ENCODE measurements around the gene ASB2. TPM values are rescaled to one million over a fixed set of nuclear protein-coding genes. Genes with fewer than 3 reads are reported as not detected.
A peak's percentile ranks its signal among the peaks of the same experiment; 100 is the strongest.

The ASB2 gene
- total RNA-seq, 1 experiment from 2014 or later, result not detected

DNA sequence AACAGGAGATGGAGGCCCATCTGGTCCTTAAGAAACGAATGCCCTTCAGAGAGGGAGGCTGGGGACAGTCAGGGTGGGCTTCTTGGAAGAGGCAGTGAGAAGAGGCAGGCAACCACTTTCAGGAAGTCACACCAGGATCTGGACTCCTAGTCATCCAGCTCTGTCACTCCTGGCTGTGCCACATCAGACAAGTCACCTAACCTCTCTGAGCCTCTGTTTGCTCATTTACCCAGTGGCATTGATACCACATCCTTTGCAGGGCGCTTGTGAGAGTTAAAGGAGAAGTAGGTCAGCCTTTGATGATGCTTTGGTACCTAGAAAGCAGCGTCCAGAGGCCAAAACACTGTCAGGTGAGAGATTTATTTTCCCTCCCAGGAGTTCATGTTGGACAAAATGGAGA is 31.9 kb upstream of the ASB2 start:
- no peak overlapping the region for H3K27ac ChIP-seq
- no peaks in the 10 kb centered on the region; the same call in 1 of the 2 replicates for H3K4me1 ChIP-seq (replicated peaks; ENCODE audit: insufficient read depth)
- H3K27me3 ChIP-seq (ENCODE audit: insufficient read depth, low read depth), result no peaks in the 10 kb centered on the region
- no peak overlapping the region for H3K4me3 ChIP-seq
- TF ChIP-seq EZH2 (IDR thresholded peaks at IDR 0.05; ENCODE audit: low read depth) (no peak), CTCF (conservative IDR thresholded peaks at IDR 0.05) (no peak)
- CTCF ChIA-PET, result no interaction called here
- no peak overlapping the region for H2AFZ ChIP-seq
- no peaks in the 10 kb centered on the region for H3K9me3 ChIP-seq (ENCODE audit: insufficient read depth, low read depth)
- DNase-seq, result no peak
- intact Hi-C loops (cut with micrococcal nuclease; ENCODE audit: unreplicated experiment), result no loop called here
- BruUV-seq (replicated peaks), result no TSS peak
- H3K4me2 ChIP-seq, result no peak overlapping the region
- POLR2A ChIA-PET (ENCODE audit: unreplicated experiment), result no interaction called here
- no peaks in the 10 kb centered on the region for H3K36me3 ChIP-seq (ENCODE audit: low read depth)
- H3K9me2 ChIP-seq (ENCODE audit: insufficient read depth), result no peaks in the 10 kb centered on the region
- H4K20me1 ChIP-seq (ENCODE audit: insufficient read depth), result no peaks in the 10 kb centered on the region
- no peaks in the 10 kb centered on the region for H3F3A ChIP-seq (ENCODE audit: insufficient read depth, low read depth)
- no peaks in the 10 kb centered on the region for H3K79me2 ChIP-seq (ENCODE audit: low read depth)

GRCh38 chr14:94005324-94006073 is 29.1 kb upstream of the ASB2 start:
- peak; percentile 49; the same call in 1 of the 2 replicates for TF ChIP-seq CTCF (conservative IDR thresholded peaks at IDR 0.05)
- no peak for TF ChIP-seq EZH2 (IDR thresholded peaks at IDR 0.05; ENCODE audit: low read depth)
- H3K36me3 ChIP-seq (ENCODE audit: low read depth), result no peaks in the 10 kb centered on the region
- no peaks in the 10 kb centered on the region for H3F3A ChIP-seq (ENCODE audit: insufficient read depth, low read depth)
- no peak overlapping the region for H3K4me3 ChIP-seq
- H3K4me1 ChIP-seq (replicated peaks; ENCODE audit: insufficient read depth), result no peaks in the 10 kb centered on the region; the same call in 1 of the 2 replicates
- intact Hi-C loops (cut with micrococcal nuclease; ENCODE audit: unreplicated experiment), result no loop called here
- no peak overlapping the region for H3K4me2 ChIP-seq
- H3K9me2 ChIP-seq (ENCODE audit: insufficient read depth), result no peaks in the 10 kb centered on the region
- no peaks in the 10 kb centered on the region for H3K9me3 ChIP-seq (ENCODE audit: insufficient read depth, low read depth)
- no peak overlapping the region for H2AFZ ChIP-seq
- BruUV-seq (replicated peaks), result no TSS peak
- no peaks in the 10 kb centered on the region for H3K27me3 ChIP-seq (ENCODE audit: insufficient read depth, low read depth)
- CTCF ChIA-PET, result no interaction called here
- no peak overlapping the region for H3K27ac ChIP-seq
- POLR2A ChIA-PET (ENCODE audit: unreplicated experiment), result no interaction called here
- H3K79me2 ChIP-seq (ENCODE audit: low read depth), result no peaks in the 10 kb centered on the region
- DNase-seq, result no peak
- no peaks in the 10 kb centered on the region for H4K20me1 ChIP-seq (ENCODE audit: insufficient read depth)

DNA sequence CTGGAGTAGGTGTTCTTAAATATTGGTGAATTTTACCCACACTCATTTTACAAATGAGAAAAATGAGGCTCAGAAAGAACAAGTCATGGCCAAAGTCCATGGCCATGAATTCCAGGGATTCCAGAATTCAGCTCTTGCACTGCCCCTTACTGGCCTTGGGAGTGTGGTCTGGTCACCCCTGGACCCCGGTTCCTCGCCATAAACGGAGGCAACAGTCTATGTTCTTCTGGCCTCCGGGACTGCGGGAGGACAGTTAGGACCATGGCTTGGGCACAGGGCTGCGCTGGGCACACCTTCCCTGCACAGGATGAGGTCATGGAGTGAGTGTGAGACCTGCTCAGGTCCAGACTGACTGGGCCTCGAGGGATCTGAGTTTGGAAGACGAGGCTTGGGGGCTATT is 27.6 kb upstream of the ASB2 start:
- no peaks in the 10 kb centered on the region for H3K4me1 ChIP-seq (replicated peaks; ENCODE audit: insufficient read depth)
- no peak overlapping the region for H3K4me2 ChIP-seq
- DNase-seq, result no peak
- ChIA-PET CTCF (no interaction called here), POLR2A (ENCODE audit: unreplicated experiment) (no interaction called here)
- H3K27ac ChIP-seq, result no peak overlapping the region
- H3K4me3 ChIP-seq, result no peak overlapping the region
- no peaks in the 10 kb centered on the region for H3F3A ChIP-seq (ENCODE audit: insufficient read depth, low read depth)
- no peaks in the 10 kb centered on the region for H3K9me3 ChIP-seq (ENCODE audit: insufficient read depth, low read depth)
- H2AFZ ChIP-seq, result no peak overlapping the region
- H4K20me1 ChIP-seq (ENCODE audit: insufficient read depth), result no peaks in the 10 kb centered on the region
- no peak for TF ChIP-seq EZH2 (IDR thresholded peaks at IDR 0.05; ENCODE audit: low read depth)
- no peak for TF ChIP-seq CTCF (conservative IDR thresholded peaks at IDR 0.05)
- no peaks in the 10 kb centered on the region for H3K36me3 ChIP-seq (ENCODE audit: low read depth)
- BruUV-seq (replicated peaks), result no TSS peak
- H3K9me2 ChIP-seq (ENCODE audit: insufficient read depth), result no peaks in the 10 kb centered on the region
- H3K27me3 ChIP-seq (ENCODE audit: insufficient read depth, low read depth), result no peaks in the 10 kb centered on the region
- no peaks in the 10 kb centered on the region for H3K79me2 ChIP-seq (ENCODE audit: low read depth)
- intact Hi-C loops (cut with micrococcal nuclease; ENCODE audit: unreplicated experiment), result no loop called here

All from PC-9 (cell line).